GF-D8 (cell line): ENCODE measurements around the gene LAMA5.

ENCODE experiments used
- DNase-seq: peaks from one replicate; lab custom pipeline; 2025; lab: John Stamatoyannopoulos, UW

LAMA5 gene

DNA sequence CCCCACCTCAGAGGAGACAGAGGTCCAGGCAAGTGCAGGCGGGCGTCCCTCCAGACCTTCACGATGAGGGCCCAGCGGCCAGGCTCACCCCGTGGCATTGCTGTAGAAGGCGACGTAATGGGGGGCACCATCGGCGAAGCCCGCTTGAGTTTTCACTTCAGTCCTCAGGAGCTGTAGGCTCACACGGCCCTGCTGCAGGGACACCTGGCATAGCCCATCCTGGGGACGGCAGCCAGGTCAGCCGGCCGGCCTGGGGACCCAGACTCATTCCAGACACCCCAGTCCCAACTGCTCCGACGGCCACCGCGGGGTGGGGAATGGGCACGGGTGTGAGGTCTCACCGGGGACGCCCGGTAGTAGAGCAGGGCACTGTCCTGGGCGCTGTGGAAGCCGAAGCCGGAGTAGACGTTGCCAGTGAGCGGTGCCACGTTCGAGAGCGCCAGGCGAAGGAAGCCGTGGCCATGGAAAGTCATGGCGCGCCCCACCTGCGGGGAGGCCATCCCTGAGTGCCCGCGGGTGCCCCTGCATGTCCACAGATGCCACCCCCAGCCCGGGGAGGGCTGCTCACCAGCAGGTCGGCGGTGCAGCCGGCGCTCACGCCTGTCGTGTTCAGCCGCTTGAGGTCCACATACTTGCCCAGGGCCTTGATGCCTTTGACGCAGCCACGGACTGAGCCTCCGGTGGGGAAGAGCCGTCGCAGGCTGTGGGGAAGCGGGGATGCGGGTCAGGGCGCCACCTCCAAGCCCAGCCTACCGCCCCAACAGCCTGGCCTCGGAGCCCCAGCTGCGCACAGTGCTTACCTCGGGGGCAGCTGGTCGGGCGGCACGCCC lies 55.1 kb downstream of the LAMA5 start:
- DNase-seq = no peak

DNA sequence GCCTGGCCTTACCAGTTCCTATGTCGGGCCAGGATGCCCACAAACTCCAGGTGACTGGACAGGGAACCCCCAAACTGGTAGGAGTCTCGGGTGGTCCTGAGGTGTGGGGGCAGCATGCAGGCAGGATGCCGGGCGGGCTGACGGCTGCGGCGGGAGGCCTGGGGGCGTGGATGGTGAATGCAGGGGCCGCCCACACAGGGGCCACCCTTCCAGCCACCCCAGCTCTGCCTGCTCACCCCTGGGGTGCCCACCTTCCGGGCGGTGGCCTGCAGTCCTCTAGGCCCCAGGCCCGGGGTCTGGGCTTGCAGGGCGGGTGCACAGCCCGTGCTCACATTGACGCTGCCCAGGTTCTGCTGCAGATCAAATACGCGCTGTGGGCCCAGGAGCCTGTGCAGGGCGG lies 56.0 kb downstream of the LAMA5 start:
- DNase-seq = no peak

DNA sequence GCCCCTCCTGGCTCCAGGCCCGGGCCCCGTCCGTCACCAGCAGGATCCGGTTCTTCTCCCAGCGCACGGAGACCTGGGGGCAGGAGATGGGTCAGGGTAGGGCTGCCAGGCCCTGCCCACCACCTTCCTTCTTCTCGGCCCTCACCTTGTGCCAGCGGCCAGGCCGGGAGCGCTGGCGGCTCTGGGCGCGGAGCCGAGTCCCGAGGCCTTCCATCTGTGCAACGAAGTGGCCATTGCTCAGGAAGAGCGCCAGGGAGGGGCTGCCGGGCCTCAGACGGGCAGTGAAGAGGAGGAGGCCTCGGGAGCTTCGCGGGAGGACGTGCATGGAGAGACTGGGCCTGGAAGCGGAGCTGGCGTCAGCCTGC lies 56.4 kb downstream of the LAMA5 start:
- DNase-seq = no peak

DNA sequence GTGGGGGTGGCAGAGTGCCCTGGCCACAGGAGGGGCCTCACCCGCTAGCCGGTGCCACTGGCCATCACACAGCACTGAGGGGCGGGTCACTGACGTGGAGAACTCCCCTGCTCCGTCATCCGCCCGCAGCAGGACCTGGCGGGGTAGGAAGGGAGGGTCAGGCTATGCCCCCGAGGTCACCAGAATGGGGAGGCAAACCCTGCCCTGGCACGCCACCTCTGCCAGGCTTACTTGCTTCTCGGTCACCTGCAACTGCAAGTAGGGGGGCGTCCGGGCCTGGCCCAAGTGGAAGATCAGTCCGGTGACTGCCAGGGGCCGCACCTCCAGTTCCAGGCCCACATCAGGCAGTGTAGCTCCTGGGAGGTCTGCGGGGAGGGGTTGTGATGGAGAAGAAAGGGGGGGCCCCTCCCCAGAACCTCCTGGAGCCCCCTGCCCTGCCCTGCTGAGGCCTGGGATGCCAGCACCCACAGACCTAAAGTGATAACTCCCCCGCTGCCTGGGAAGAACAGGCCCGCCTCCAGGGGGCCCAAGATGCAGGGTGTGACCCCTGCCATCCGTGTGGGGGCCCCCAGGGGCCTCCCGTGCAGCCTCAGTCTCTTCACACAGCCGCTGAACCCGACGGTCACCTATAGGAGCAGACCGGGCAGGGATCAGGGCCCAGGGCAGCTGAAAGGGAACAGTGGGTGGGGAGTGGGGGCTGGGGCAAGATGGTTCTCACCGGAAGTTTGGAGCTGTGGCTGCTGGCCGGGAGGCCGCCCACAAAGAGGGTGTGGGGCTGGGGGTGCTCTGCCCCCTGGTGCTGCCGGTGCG lies 57.0 kb downstream of the LAMA5 start:
- DNase-seq = no peak

DNA sequence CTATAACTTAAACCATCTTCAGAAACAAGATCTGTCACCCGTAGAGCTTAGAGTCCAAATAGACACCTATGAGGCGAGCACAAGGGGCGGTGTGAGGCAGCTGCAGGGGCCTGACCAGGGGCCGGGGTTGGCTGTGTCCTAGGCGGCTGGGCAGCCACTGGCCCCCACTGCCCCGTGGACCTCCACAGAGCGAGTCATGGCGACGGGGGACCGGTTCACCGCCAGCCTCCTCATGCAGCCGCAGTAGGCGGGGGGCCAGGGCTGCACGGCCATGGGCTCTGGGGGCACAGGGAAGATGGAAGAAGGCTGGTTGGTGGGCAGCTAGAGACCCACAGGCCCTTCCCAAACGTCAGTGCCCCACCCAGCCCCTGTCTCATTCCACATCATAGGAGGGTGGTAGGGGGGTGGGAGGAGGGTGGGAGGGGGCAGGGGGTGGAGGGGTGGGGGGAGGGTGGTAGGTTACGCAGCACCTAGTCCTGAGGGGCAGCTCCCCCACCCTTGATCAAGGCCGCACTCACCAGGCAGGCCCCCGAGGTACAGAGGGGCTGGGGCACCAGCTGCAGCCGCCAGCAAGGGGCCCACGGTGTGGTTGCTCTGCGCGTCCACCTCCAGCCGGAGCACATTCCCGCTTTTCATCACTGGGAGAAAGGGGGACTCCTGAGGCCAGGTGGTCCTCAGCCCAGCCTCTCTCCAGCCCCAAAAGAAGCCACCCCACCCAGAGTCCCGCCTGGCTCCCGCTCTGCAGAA lies 57.7 kb downstream of the LAMA5 start:
- no peak for DNase-seq

DNA sequence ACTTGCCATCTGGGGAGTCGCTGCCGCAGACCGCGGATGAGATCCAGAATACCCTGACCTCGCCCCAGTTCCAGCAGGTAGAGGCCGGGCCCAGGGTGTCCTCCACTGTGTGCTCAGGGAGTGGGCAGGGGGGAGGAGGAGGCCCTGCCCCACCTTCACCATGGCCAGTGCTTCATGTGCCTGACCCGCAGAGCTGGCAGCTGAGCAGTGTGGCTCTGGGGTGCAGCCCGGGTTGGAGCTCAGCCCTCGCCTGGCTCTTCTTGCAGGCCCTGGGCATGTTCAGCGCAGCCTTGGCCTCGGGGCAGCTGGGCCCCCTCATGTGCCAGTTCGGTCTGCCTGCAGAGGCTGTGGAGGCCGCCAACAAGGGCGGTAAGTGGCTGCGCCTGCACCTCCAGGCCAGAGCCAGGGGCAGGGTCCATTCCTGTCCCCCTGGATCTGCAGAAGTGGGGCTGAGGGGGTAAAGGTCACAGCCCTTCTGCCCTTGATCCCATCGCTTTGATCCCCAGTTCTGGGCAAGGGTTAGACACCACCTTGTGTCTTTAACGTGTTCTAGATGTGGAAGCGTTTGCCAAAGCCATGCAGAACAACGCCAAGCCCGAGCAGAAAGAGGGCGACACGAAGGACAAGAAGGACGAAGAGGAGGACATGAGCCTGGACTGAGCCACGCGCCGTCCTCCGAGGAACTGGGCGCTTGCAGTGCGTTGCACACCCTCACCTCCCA lies 58.9 kb downstream of the LAMA5 start:
- no peak for DNase-seq

- DNase-seq = no peak
Measured at GRCh38 chr20:62307226-62308101, 59.6 kb downstream of the LAMA5 start.

DNA sequence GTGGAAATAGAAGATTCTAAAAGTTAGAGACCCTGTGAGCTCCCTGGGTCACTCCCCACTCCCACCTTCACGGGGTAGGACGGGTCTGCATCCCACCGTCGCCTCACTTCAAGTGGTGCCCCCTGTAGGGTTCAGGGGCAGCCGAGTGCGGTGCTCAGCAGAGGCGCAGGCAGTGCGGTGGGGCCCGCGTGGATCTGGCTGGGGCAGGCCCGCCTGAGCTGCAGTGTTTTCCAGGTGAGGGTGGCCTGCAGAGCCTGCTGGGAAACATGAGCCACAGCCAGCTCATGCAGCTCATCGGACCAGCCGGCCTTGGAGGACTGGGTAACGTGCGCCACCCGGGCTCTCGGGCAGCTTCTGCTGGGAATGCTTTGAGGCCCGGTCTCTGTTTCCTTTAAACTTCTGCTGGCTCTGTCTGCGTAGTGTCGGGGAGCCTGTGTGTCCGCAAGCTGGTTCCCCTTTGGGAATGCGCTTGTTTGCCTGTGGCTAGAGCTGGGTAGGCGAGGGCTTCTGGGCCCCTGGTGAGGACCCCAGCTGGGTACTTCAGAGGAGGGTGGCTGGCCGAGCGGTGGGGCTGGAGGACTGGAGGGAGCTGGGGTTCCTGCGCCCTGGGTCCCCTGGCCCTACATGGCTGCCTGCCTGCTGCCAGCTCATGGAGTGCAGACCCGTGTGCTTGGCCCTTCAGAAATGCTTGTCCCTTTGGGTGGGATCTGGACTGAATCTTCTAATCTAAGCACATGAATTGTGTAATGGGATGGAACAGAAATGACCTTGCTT lies 60.5 kb downstream of the LAMA5 start:
- DNase-seq = no peak

- no peak for DNase-seq
Measured at GRCh38 chr20:62305765-62306413, 61.2 kb downstream of the LAMA5 start.

GRCh38 chr20:62305149-62305764 lies 61.9 kb downstream of the LAMA5 start:
- DNase-seq = peak; percentile 47

GRCh38 chr20:62304331-62305148 lies 62.6 kb downstream of the LAMA5 start:
- DNase-seq = no peak

- DNase-seq = no peak
Measured at GRCh38 chr20:62303340-62304226, 63.5 kb downstream of the LAMA5 start.

- no peak for DNase-seq
Measured at GRCh38 chr20:62303062-62303339, 64.1 kb downstream of the LAMA5 start.

GRCh38 chr20:62302341-62303061 lies 64.6 kb downstream of the LAMA5 start, which contains the start of gene ADRM1:
TSS of gene ADRM1 (plus strand) at chr20:62302997. CDS start at chr20:62303569, 572 bp downstream.
- DNase-seq = peak; percentile 86

DNA sequence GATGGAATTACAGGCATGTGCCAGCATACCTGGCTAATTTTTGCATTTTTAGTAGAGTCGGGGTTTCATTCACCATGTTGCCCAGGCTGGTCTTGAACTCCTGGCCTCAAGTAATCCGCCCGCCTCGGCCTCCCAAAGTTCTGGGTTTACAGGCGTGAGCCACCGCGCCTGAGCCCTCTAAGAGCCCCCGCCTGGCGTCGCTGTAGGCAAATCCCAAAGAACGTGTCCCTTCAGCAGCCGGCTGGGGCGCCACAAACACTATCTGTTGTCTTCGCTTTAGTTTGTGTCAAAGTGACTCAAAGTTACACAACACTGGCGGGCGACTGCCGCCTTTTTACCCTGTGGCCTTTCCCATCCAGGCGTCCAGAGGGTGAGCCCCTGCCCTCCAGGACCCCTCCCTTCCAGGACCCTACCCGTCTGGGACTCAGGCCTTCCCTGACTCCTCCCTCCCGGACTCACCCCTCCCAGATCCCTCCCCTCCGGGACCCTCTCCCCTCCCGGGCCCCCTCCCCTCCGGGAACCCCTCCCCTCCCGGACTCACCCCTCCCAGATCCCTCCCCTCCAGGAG lies 65.3 kb downstream of the LAMA5 start:
- peak; percentile 89 for DNase-seq

DNA sequence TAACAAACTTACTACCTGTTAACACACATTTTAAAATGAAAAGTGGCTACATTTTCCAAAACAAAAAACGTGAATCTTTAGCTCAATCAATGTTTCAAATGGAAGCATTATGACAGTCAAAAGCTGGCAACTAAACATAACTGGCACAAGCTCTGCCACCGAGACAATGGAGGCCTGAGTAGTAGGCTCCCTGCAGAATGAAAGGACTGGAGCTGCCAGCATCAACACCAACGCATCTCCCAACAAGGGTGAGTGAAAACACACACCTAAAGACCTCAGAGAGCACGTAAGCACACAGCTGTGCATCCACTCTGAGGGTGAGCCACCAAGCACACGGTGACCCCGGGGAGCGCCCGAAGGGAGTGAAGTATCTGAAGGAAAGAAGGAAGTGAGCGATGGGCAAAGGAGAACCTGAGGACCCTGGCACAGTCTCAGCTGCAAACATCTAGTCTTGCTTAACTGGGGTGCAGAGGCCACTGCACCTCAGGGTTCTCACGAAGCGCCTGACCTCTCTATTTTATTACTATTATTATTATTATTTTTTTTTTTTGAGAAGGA lies 65.9 kb downstream of the LAMA5 start:
- no peak for DNase-seq
